ENCODE results near the gene HTR3A. TPM values are rescaled to one million over a fixed set of nuclear protein-coding genes. Genes with fewer than 3 reads are reported as not detected.

The HTR3A gene
- polyA plus RNA-seq, 1 donor (not counting 4 experiments of a cell fraction or from before 2014, with no cell fraction given): not detected

GRCh38 chr11:113947994-113948393, 26.9 kb upstream of the HTR3A start:
- Histone ChIP-seq H3K9me1 (ENCODE audit: control insufficient read depth, extremely low read depth, insufficient read depth, low read length) (no peaks in the 10 kb centered on the region), H3K9me3 (ENCODE audit: control insufficient read depth, low read depth, low read length) (no peaks in the 10 kb centered on the region), H3K79me2 (ENCODE audit: control insufficient read depth, insufficient read depth, low read length) (no peaks in the 10 kb centered on the region), H3K36me3 (ENCODE audit: control insufficient read depth in 2 of 2, extremely low read depth in 1 of 2, insufficient read depth in 2 of 2, low read length in 2 of 2) (no peaks in the 10 kb centered on the region), H3K4me1 (ENCODE audit: control insufficient read depth, extremely low read depth, insufficient read depth, low read length) (no peaks in the 10 kb centered on the region), H3K4me2 (ENCODE audit: control insufficient read depth, extremely low read depth, insufficient read depth, low read depth, low read length) (no peak overlapping the region), H3K4me3 (ENCODE audit: control insufficient read depth in 2 of 3, extremely low read depth in 1 of 3, insufficient read depth in 2 of 3, low read depth in 1 of 3, low read length in 3 of 3) (no peak overlapping the region), H2AFZ (ENCODE audit: control insufficient read depth, low read length) (no peak overlapping the region), H3K27me3 (ENCODE audit: control insufficient read depth, extremely low read depth, insufficient read depth, low read length) (peaks cover 6% of the 10 kb centered on the region), H3K9ac (ENCODE audit: control insufficient read depth, extremely low read depth, insufficient read depth, low read length) (no peak overlapping the region), H3K27ac (ENCODE audit: control insufficient read depth, insufficient read depth, low read length) (no peak overlapping the region), H4K20me1 (ENCODE audit: control insufficient read depth, extremely low read depth, insufficient read depth, low read length) (no peaks in the 10 kb centered on the region)
- no peak for DNase-seq (ENCODE audit: low read depth, low spot score)
- no peak for TF ChIP-seq EZH2 (IDR thresholded peaks at IDR 0.05; ENCODE audit: low read length)
- TF ChIP-seq, protein P1, sequence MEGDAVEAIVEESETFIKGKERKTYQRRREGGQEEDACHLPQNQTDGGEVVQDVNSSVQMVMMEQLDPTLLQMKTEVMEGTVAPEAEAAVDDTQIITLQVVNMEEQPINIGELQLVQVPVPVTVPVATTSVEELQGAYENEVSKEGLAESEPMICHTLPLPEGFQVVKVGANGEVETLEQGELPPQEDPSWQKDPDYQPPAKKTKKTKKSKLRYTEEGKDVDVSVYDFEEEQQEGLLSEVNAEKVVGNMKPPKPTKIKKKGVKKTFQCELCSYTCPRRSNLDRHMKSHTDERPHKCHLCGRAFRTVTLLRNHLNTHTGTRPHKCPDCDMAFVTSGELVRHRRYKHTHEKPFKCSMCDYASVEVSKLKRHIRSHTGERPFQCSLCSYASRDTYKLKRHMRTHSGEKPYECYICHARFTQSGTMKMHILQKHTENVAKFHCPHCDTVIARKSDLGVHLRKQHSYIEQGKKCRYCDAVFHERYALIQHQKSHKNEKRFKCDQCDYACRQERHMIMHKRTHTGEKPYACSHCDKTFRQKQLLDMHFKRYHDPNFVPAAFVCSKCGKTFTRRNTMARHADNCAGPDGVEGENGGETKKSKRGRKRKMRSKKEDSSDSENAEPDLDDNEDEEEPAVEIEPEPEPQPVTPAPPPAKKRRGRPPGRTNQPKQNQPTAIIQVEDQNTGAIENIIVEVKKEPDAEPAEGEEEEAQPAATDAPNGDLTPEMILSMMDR (optimal IDR thresholded peaks at IDR 0.05 in 1 of 3, IDR thresholded peaks at IDR 0.05 in 1 of 3, conservative IDR thresholded peaks at IDR 0.05 in 1 of 3; ENCODE audit: extremely low read depth in 1 of 3, insufficient read depth in 2 of 3, low read length in 3 of 3): no peak
- dilution Hi-C loops (cut with MboI; ENCODE audit: extremely low pct_ligation_motif_present, low sequenced_read_pairs): no loop called here
- FAIRE-seq: no peak

DNA sequence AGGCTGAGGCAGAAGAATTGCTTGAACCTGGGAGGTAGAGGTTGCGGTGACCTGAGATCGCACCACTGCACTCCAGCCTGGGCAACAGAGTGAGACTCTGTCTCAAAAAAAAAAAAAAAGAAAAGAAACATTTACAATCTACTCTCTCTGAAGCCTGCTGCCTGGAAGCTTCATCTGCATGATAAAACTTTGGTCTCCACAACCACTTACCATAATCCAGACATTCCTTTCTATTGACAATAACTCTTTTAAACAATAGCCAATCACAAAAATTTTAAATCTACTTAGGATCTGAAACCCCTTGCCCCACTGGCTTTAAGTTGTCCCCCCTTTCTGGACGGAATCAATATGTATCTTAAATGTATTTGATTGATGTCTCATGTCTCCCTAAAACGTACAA, 25.0 kb upstream of the HTR3A start:
- Histone ChIP-seq H3K9ac (ENCODE audit: control insufficient read depth, extremely low read depth, insufficient read depth, low read length) (no peak overlapping the region), H3K4me1 (ENCODE audit: control insufficient read depth, extremely low read depth, insufficient read depth, low read length) (no peaks in the 10 kb centered on the region), H3K4me3 (ENCODE audit: control insufficient read depth in 2 of 3, extremely low read depth in 1 of 3, insufficient read depth in 2 of 3, low read depth in 1 of 3, low read length in 3 of 3) (no peak overlapping the region), H3K9me3 (ENCODE audit: control insufficient read depth, low read depth, low read length) (no peaks in the 10 kb centered on the region), H3K27me3 (ENCODE audit: control insufficient read depth, extremely low read depth, insufficient read depth, low read length) (peaks cover 6% of the 10 kb centered on the region), H3K9me1 (ENCODE audit: control insufficient read depth, extremely low read depth, insufficient read depth, low read length) (no peaks in the 10 kb centered on the region), H4K20me1 (ENCODE audit: control insufficient read depth, extremely low read depth, insufficient read depth, low read length) (no peaks in the 10 kb centered on the region), H3K27ac (ENCODE audit: control insufficient read depth, insufficient read depth, low read length) (no peak overlapping the region), H3K4me2 (ENCODE audit: control insufficient read depth, extremely low read depth, insufficient read depth, low read depth, low read length) (no peak overlapping the region), H3K79me2 (ENCODE audit: control insufficient read depth, insufficient read depth, low read length) (no peaks in the 10 kb centered on the region), H2AFZ (ENCODE audit: control insufficient read depth, low read length) (no peak overlapping the region), H3K36me3 (ENCODE audit: control insufficient read depth in 2 of 2, extremely low read depth in 1 of 2, insufficient read depth in 2 of 2, low read length in 2 of 2) (no peaks in the 10 kb centered on the region)
- TF ChIP-seq EZH2 (IDR thresholded peaks at IDR 0.05; ENCODE audit: low read length): no peak
- TF ChIP-seq, protein P1 (optimal IDR thresholded peaks at IDR 0.05 in 1 of 3, IDR thresholded peaks at IDR 0.05 in 1 of 3, conservative IDR thresholded peaks at IDR 0.05 in 1 of 3; ENCODE audit: extremely low read depth in 1 of 3, insufficient read depth in 2 of 3, low read length in 3 of 3): no peak
- dilution Hi-C loops (cut with MboI; ENCODE audit: extremely low pct_ligation_motif_present, low sequenced_read_pairs): no loop called here
- no peak for DNase-seq (ENCODE audit: low read depth, low spot score)
- FAIRE-seq: no peak
